Ishikawa (cell line): ENCODE measurements around the gene RAD51B.

ENCODE experiments used
- CEBPB ChIP-seq: IDR thresholded peaks from 2 replicates; pipeline ENCODE4 v1.6.1; 2012
- CREB1 ChIP-seq: IDR thresholded peaks from 2 replicates; pipeline ENCODE4 v1.6.1; 2012; ENCODE audit warnings: low read depth
- EGR1 ChIP-seq: IDR thresholded peaks from 2 replicates; pipeline ENCODE4 v1.6.1; 2012
- FOXM1 ChIP-seq: IDR thresholded peaks from 2 replicates; pipeline ENCODE4 v1.6.1; 2012; ENCODE audit warnings: low read depth, borderline replicate concordance
- NFIC ChIP-seq: IDR thresholded peaks from 2 replicates; pipeline ENCODE4 v1.6.1; 2012
- RAD21 ChIP-seq: IDR thresholded peaks from 2 replicates; pipeline ENCODE4 v1.6.1; 2012; ENCODE audit warnings: low read depth
- TAF1 ChIP-seq: IDR thresholded peaks from 2 replicates; pipeline ENCODE4 v1.6.1; 2012; ENCODE audit warnings: low read depth, mild to moderate bottlenecking
- TCF12 ChIP-seq: IDR thresholded peaks from 2 replicates; pipeline ENCODE4 v1.6.1; 2012; ENCODE audit warnings: low read depth
- TEAD4 ChIP-seq: IDR thresholded peaks from 2 replicates; pipeline ENCODE4 v1.6.1; 2012
- YY1 ChIP-seq: IDR thresholded peaks from 2 replicates; pipeline ENCODE4 v1.6.1; 2012; ENCODE audit warnings: low read depth
- ZBTB7A ChIP-seq: IDR thresholded peaks from 2 replicates; pipeline ENCODE4 v1.6.1; 2012; ENCODE audit warnings: low read depth
- TF ChIP-seq, protein P1 (sequence below): IDR thresholded peaks from 2 replicates; pipeline ENCODE4 v1.6.1; 2012
- TF ChIP-seq, protein P2 (sequence below): IDR thresholded peaks from 2 replicates; pipeline ENCODE4 v1.6.1; 2012; ENCODE audit warnings: low read depth, mild to moderate bottlenecking
- TF ChIP-seq, protein P3 (sequence below): IDR thresholded peaks from 2 replicates; pipeline ENCODE4 v1.6.1; 2012

RAD51B gene

DNA sequence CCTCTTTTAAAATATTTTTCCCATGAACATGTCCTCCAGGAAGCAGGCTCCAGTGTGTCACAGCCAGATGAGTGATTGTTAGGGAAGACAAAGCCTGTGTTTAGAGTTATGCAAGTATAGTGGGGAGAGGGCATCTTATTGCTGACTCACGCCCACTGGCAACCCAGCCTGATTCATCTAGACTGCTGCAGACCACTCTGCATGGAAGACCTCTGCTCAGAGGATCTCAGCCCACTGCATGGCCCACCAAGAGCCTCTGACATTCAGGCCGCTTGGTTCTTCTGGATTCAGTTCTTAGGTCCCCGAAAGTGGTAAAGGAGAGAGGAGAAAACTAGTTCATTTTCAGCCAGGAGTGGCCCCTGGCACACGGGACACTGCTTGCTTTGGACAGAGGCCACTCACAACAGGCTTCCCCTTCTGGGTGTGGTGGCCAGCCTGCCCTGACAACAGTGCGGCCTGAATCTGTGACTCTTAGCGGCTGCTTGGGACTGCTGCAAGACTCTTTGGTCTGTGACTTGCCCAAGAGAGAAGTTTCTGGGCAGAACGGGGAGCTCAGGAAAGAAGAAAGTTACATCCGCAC, 707.0 kb downstream of the RAD51B start:
- TF ChIP-seq, protein P1, sequence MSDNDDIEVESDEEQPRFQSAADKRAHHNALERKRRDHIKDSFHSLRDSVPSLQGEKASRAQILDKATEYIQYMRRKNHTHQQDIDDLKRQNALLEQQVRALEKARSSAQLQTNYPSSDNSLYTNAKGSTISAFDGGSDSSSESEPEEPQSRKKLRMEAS, result no peak
- no peak for TF ChIP-seq RAD21
- no peak for TF ChIP-seq TCF12
- no peak for TF ChIP-seq CREB1
- TF ChIP-seq, protein P2, sequence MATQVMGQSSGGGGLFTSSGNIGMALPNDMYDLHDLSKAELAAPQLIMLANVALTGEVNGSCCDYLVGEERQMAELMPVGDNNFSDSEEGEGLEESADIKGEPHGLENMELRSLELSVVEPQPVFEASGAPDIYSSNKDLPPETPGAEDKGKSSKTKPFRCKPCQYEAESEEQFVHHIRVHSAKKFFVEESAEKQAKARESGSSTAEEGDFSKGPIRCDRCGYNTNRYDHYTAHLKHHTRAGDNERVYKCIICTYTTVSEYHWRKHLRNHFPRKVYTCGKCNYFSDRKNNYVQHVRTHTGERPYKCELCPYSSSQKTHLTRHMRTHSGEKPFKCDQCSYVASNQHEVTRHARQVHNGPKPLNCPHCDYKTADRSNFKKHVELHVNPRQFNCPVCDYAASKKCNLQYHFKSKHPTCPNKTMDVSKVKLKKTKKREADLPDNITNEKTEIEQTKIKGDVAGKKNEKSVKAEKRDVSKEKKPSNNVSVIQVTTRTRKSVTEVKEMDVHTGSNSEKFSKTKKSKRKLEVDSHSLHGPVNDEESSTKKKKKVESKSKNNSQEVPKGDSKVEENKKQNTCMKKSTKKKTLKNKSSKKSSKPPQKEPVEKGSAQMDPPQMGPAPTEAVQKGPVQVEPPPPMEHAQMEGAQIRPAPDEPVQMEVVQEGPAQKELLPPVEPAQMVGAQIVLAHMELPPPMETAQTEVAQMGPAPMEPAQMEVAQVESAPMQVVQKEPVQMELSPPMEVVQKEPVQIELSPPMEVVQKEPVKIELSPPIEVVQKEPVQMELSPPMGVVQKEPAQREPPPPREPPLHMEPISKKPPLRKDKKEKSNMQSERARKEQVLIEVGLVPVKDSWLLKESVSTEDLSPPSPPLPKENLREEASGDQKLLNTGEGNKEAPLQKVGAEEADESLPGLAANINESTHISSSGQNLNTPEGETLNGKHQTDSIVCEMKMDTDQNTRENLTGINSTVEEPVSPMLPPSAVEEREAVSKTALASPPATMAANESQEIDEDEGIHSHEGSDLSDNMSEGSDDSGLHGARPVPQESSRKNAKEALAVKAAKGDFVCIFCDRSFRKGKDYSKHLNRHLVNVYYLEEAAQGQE, result no peak
- TF ChIP-seq CEBPB, result no peak
- TF ChIP-seq ZBTB7A, result no peak
- TF ChIP-seq FOXM1, result no peak
- TF ChIP-seq TEAD4, result no peak
- TF ChIP-seq YY1, result no peak
- TF ChIP-seq EGR1, result no peak
- no peak for TF ChIP-seq NFIC

DNA sequence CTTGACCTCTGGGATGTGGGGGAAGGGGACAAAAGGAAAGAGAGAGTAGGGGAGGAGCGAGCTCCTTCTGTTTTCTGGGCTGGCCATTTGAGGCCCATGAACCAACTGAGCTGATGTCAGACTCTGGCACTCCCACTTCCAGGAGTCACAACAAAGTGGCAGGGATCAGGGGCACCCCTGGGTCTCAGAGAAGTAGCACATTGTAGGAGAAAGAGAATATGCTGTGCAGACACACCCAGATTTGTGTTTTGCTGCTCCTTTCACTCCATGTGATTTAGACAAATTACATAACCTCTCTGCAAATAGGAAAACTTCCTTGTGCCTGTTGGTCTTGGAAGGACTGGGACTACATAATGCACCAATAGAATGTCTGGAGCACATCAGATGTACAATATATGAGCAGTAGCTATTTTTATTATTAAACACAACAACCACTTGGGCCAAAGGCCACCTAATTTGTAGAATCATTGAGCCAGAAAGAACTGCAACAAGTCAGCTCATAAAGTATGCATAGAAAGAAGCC, 707.8 kb downstream of the RAD51B start:
- TF ChIP-seq FOXM1 (no peak), CEBPB (no peak), TAF1 (no peak), YY1 (no peak)
- TF ChIP-seq, protein P3, sequence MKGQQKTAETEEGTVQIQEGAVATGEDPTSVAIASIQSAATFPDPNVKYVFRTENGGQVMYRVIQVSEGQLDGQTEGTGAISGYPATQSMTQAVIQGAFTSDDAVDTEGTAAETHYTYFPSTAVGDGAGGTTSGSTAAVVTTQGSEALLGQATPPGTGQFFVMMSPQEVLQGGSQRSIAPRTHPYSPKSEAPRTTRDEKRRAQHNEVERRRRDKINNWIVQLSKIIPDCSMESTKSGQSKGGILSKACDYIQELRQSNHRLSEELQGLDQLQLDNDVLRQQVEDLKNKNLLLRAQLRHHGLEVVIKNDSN, result no peak
- TF ChIP-seq, protein P1, result no peak
- TF ChIP-seq, protein P2, result no peak

DNA sequence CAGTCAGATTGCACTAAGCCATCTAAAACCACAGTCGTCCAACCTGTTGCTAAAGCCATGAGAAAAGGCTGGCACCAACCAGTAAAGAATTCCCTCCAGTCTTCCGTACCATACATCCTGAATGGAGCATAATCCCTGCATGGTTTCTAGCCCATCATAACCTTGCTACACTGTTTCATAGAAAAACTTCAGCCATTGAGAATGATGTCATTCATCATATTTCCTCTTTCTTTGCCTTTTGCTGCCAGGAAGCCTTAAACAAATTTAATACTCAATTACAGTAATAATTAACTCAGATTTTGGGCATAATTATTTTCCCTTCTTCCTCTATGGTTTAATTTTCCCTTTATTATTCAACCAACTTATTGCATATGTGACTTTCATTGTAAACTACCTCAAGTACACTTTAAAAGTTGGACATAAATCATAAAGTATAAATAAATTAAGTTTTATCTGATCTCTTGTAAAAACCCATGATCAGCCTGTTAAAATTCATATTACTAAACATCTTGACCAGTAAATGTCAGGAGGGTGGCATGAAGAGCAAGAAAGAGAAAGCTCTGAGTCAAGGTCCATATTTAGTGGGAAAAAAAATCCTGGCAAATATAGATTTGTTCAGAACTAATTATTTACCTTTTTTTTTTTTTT, 708.6 kb downstream of the RAD51B start:
- no peak for TF ChIP-seq ZBTB7A
- TF ChIP-seq CREB1, result no peak
- TF ChIP-seq TEAD4, result no peak
- TF ChIP-seq TAF1, result no peak
- no peak for TF ChIP-seq RAD21
- TF ChIP-seq, protein P1, result no peak
- TF ChIP-seq NFIC, result no peak
- TF ChIP-seq, protein P2, result no peak

DNA sequence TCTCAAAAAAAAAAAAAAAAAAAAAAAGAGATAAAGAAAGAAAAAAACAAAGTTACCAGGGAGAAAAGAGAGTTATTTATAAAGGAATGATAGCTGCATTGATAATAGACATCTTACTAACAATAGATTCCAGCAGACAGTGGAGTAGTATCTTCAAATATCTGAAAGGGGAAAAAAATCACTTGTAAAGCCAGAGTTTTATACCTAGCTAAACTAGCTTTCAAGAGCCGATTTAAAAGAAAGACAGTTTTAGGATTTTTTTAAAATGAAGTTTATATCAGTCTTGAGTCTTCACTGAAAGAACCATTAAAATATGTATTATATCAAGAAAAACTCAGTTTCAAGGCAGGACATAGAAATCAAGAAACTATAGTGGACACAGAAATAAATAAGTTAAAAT, 710.9 kb downstream of the RAD51B start:
- TF ChIP-seq TEAD4 (no peak), NFIC (no peak), EGR1 (no peak), YY1 (no peak)
- TF ChIP-seq, protein P2, result no peak
